WTC11 (cell line): ENCODE measurements around the gene CIC.
"Not testable (repeated sequence)": the region's sequence is repeated elsewhere in the genome, so short reads cannot be mapped to it uniquely, and the experiment has no call there.

Experiments
- ATF3 ChIP-seq: sonication (generic); formaldehyde crosslinking; conservative IDR thresholded peaks from 2 replicates; pipeline ENCODE4 v1.8.1; 2022; ENCODE audit warnings: mild to moderate bottlenecking, missing genetic modification reagents
- CREB1 ChIP-seq: sonication (generic); formaldehyde crosslinking; IDR thresholded peaks from 2 replicates; pipeline ENCODE4 v1.8.0; 2023; ENCODE audit warnings: mild to moderate bottlenecking, missing genetic modification reagents
- CTCF ChIP-seq: fragments of 200-600 bp; IDR thresholded peaks from 2 replicates; pipeline ENCODE4 v1.8.0; 2022; ENCODE audit warnings: antibody characterized with exemption
- E2F1 ChIP-seq: sonication (generic); formaldehyde crosslinking; IDR thresholded peaks from 2 replicates; pipeline ENCODE4 v1.8.0; 2022; ENCODE audit warnings: mild to moderate bottlenecking, missing genetic modification reagents
- JAZF1 ChIP-seq: fragments of 250-450 bp; sonication (Bioruptor Pico); IDR thresholded peaks from 2 replicates; pipeline ENCODE4 v1.9.0; 2021; ENCODE audit warnings: moderate library complexity, mild to moderate bottlenecking, inconsistent platforms
- SOX15 ChIP-seq: fragments of 250-450 bp; sonication (Bioruptor Pico); IDR thresholded peaks from 2 replicates; pipeline ENCODE4 v1.9.0; 2021; ENCODE audit warnings: mild to moderate bottlenecking
- TCF7 ChIP-seq: sonication (generic); formaldehyde crosslinking; IDR thresholded peaks from 2 replicates; pipeline ENCODE4 v1.8.0; 2022; ENCODE audit warnings: mild to moderate bottlenecking, low read depth, missing genetic modification reagents, moderate library complexity
- ZNF121 ChIP-seq: sonication (generic); formaldehyde crosslinking; IDR thresholded peaks from 2 replicates; pipeline ENCODE4 v1.8.0; 2023; ENCODE audit warnings: missing genetic modification reagents

DNA sequence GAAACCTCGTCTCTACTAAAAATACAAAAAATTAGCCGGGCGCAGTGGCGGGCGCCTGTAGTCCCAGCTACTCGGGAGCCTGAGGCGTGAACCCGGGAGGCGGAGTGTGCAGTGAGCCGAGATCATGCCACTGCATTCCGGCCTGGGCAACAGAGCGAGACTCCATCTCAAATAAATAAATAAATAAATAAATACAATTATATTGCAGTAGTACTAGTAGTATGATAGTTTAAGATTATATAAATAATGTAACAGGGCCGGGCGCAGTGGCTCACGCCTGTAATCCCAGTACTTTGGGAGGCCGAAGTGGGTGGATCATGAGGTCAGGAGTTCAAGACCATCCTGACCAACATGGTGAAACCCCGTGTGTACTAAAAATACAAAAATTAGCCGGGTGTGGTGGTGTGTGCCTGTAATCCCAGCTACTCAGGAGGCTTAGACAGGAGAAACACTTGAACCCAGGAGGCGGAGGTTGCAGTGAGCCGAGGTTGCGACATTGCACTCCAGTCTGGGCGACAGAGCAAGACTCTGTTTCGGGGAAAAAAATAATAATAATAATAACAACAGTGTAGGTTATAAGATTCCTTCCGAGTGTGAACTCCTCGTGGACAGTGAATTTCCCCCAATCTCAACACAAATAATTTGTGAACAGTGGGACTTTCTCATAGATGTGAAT, 2.0 kb upstream of the CIC start:
- not testable (repeated sequence) for TF ChIP-seq CTCF; ATF3 (CRISPR knock-in tag); E2F1 (CRISPR knock-in tag); TCF7; ZNF121 (CRISPR knock-in tag); SOX15; JAZF1 (CRISPR knock-in tag); CREB1 (CRISPR knock-in tag)
